RWPE1 (cell line): Measurements from ENCODE around the gene HCRT.
"Not testable (repeated sequence)": the region's sequence is repeated elsewhere in the genome, so short reads cannot be mapped to it uniquely, and the experiment has no call there.

Experiments used
- CTCF ChIA-PET: fragments of 350-600 bp; sonication (Branson Sonifier 250); formaldehyde crosslinking; extraction: SDS; loops from one replicate; lab custom pipeline; 2021; lab: Yijun Ruan, JAX
- POLR2A ChIA-PET: fragments of 400-600 bp; formaldehyde crosslinking; extraction: SDS; loops from one replicate; lab custom pipeline; 2020; ENCODE audit warnings: antibody characterized with exemption; ENCODE audit not compliant: low non-redundant PET; lab: Yijun Ruan, JAX
- DNase-seq: peaks from one replicate; pipeline ENCODE4 v3.0.0; 2012; ENCODE audit warnings: low spot score
- H3K27ac ChIP-seq: fragments of 450-650 bp; 2 replicates; pipeline ENCODE4 v1.5.1; 2017
- TF ChIP-seq, protein P1 (sequence below): fragments of 450-650 bp; conservative IDR thresholded peaks from 2 replicates; pipeline ENCODE4 v1.5.1; 2017; ENCODE audit warnings: low read depth, mild to moderate bottlenecking

The HCRT gene

GRCh38 chr17:42142371-42142896, 42.8 kb downstream of the HCRT start:
- DNase-seq = no peak
- ChIA-PET CTCF (interaction anchor here (1.0 kb wide), 1 partner anchor 10 kb away, joined by 4 read pairs; no protein-coding TSS in a partner anchor), POLR2A (no interaction called here)
- TF ChIP-seq, protein P1, sequence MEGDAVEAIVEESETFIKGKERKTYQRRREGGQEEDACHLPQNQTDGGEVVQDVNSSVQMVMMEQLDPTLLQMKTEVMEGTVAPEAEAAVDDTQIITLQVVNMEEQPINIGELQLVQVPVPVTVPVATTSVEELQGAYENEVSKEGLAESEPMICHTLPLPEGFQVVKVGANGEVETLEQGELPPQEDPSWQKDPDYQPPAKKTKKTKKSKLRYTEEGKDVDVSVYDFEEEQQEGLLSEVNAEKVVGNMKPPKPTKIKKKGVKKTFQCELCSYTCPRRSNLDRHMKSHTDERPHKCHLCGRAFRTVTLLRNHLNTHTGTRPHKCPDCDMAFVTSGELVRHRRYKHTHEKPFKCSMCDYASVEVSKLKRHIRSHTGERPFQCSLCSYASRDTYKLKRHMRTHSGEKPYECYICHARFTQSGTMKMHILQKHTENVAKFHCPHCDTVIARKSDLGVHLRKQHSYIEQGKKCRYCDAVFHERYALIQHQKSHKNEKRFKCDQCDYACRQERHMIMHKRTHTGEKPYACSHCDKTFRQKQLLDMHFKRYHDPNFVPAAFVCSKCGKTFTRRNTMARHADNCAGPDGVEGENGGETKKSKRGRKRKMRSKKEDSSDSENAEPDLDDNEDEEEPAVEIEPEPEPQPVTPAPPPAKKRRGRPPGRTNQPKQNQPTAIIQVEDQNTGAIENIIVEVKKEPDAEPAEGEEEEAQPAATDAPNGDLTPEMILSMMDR = no peak
- H3K27ac ChIP-seq = no peak overlapping the region

DNA sequence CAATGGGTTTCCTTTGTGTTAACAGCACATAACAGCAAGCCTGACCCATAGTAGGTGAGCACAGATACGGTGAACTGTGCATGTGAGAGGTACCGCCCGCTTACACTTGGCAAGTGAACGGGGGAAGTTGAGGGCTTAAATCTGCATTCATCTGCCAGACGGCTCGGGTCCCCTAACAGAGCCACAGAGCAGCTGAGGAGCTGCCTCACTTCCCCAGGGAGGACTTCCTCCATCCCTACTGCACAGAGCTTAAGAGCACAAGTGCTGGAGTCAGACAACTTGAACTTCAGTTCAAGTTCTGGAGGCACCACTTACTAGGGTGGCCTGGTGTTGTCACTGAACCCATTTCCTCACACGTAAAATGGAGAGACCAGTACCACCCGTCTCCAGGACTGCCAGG, 43.9 kb downstream of the HCRT start:
- DNase-seq = no peak
- no peak overlapping the region for H3K27ac ChIP-seq
- ChIA-PET CTCF (no interaction called here), POLR2A (no interaction called here)
- TF ChIP-seq, protein P1 = no peak

GRCh38 chr17:42140690-42141089, 44.6 kb downstream of the HCRT start:
- POLR2A ChIA-PET, DNase-seq, CTCF ChIA-PET, H3K27ac ChIP-seq: not testable (repeated sequence)

DNA sequence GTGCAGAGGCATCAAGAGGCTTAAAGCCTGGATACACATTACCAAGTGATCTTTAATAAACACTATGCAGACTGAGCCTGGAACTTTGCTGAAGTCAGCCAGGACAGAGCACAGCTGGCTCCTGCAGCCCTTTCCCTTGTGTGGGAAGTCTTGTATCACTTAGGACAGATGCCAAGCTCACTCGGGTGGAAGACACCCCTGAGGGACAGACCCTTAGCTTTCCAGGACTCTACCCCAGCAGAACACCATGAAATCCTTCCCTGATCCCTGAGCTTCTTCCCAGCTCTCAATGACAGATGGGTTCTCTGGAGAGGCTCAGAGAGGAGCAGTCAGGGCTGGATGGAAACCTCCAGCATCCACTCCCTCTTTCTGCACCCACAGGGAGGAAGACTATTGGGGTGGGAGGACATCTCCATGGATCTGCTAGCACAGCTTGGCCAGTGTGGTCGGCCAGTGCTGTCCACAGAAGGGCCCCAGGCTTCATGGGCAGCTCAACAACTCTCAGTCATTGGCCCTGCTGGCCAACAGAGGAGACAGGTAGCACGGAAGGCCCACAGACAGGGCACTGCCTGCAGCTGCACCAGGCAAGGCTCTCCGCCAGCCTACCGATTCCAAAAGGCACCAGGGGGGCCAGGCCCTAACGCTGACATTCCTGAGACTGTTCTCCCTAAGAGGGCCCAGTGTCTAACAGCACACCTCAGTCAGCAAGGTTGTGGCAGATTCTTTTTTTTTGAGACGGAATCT, 46.3 kb downstream of the HCRT start:
- ChIA-PET POLR2A (no interaction called here), CTCF (no interaction called here)
- DNase-seq = no peak
- peak overlapping the region; percentile 17; the same call in 1 of the 2 replicates for H3K27ac ChIP-seq
- TF ChIP-seq, protein P1 = no peak

- ChIA-PET POLR2A (no interaction called here), CTCF (interaction anchor here (0.5 kb wide), 1 partner anchor 45 kb away, joined by 4 read pairs; no protein-coding TSS in a partner anchor)
- TF ChIP-seq, protein P1 = no peak
- H3K27ac ChIP-seq = peak overlapping the region; percentile 67; the same call in 1 of the 2 replicates
- no peak for DNase-seq
Observed at GRCh38 chr17:42136654-42137051, 48.6 kb downstream of the HCRT start.

DNA sequence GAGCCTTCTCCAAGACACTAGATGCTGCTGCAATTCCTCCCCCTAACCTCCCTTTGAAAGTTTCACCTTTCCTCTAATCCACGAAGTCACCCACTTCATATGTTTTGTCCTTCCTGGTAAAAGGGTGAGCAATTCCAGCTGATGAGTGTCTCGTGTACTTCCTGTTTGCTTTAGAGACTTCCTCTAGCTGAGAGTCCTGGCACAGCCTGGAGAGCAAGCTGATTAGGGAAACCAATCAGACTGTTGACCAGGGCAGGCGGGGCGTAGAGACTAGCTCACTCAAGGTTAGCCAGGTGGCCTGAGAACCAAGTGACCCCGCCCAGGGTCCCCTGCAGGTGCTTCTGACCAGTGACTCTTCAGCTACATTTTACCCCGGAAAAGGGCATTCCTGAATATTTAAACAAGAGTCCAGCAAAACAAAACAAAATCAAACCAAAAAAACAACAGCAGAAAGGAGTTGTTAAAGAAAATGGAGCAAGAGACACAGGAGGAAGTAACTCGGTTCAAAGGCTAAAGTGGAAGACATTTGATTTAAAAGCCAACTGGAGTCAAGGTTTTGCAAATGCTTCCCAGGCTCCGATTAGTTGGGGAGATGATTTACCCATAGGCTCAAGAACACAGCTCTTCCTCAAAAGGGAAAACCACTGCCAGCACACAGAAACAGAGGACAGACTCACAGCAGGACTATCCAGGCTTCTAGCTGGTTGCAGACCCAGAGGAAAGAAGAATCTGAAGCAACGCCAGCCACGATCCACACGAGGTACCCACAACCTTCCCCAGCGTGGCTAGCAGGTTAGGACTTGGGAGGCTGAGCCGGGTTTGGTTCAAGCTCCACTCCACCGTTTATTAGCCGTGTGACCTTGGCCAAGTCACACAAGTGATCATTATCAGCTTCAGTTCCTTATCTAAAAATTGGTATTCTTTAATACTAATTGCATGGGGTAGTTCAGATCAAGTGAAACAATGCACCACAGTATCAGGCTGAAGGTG, 49.3 kb downstream of the HCRT start:
- CTCF ChIA-PET = interaction anchor here (0.5 kb wide), 1 partner anchor 45 kb away, joined by 4 read pairs; no protein-coding TSS in a partner anchor
- H3K27ac ChIP-seq = peak overlapping the region; percentile 67
- DNase-seq = peak; percentile 65
- POLR2A ChIA-PET = no interaction called here
- TF ChIP-seq, protein P1 = no peak
